Prostate gland (tissue), 2 donors: ENCODE results near the gene NSMCE1.

Experiments
- CTCF ChIP-seq, 4 experiments: fragments of 200-600 bp in 2 of 4; fragments of 450-650 bp in 2 of 4; sonication (generic) in 2 of 4; IDR thresholded peaks; 1 replicate in 3 of 4; 2 replicates in 1 of 4; pipeline ENCODE4 v1.5.1; 2016 to 2019; ENCODE audit warnings: antibody characterized with exemption in 4 of 4, mild to moderate bottlenecking in 2 of 4, moderate library complexity in 2 of 4
- POLR2A ChIP-seq: fragments of 450-650 bp; IDR thresholded peaks from one replicate; pipeline ENCODE4 v1.6.1; 2016; ENCODE audit warnings: antibody characterized with exemption, mild to moderate bottlenecking

- TF ChIP-seq CTCF (IDR thresholded peaks at IDR 0.05) (peak; percentile 71 to 85 (median 73)), POLR2A (no peak)
Observed at GRCh38 chr16:27179500-27180072, 89.0 kb downstream of the NSMCE1 start.
